Prostate gland (tissue), 2 donors: ENCODE measurements around the gene FBXO34. TPM values are rescaled to one million over a fixed set of nuclear protein-coding genes. Genes with fewer than 3 reads are reported as not detected.
"Not testable (repeated sequence)": the region's sequence is repeated elsewhere in the genome, so short reads cannot be mapped to it uniquely, and the experiment has no call there.

ENCODE experiments used
- DNase-seq: peaks from one replicate; pipeline ENCODE4 v3.0.0-alpha.2; 2019; ENCODE audit warnings: low spot score
- H3K27ac ChIP-seq, 2 donors: fragments of 200-600 bp; sonication (generic); 2 replicates each; pipeline ENCODE4 v1.5.1; 2017 to 2019
- H3K27me3 ChIP-seq: fragments of 200-600 bp; sonication (generic); replicated peaks from 2 replicates; pipeline ENCODE4 v1.5.1; 2019; ENCODE audit not compliant: insufficient read depth
- H3K36me3 ChIP-seq, 2 donors: fragments of 200-600 bp; sonication (generic); 1 replicate in 1 of 2; 2 replicates in 1 of 2; pipeline versions ENCODE4 v1.5.1 to v1.8.1; 2017 to 2019
- H3K4me1 ChIP-seq: fragments of 200-600 bp; sonication (generic); replicated peaks from 2 replicates; pipeline ENCODE4 v1.5.1; 2019
- H3K4me3 ChIP-seq, 2 donors: fragments of 200-600 bp; sonication (generic); 2 replicates each; pipeline ENCODE4 v1.5.1; 2017 to 2019
- H3K9me3 ChIP-seq: fragments of 200-600 bp; sonication (generic); 2 replicates; pipeline ENCODE4 v1.5.1; 2017
- CTCF ChIP-seq, 4 experiments: fragments of 200-600 bp in 2 of 4; fragments of 450-650 bp in 2 of 4; sonication (generic) in 2 of 4; IDR thresholded peaks; 1 replicate in 3 of 4; 2 replicates in 1 of 4; pipeline ENCODE4 v1.5.1; 2016 to 2019; ENCODE audit warnings: antibody characterized with exemption in 4 of 4, mild to moderate bottlenecking in 2 of 4, moderate library complexity in 2 of 4
- POLR2A ChIP-seq: fragments of 450-650 bp; IDR thresholded peaks from one replicate; pipeline ENCODE4 v1.6.1; 2016; ENCODE audit warnings: antibody characterized with exemption, mild to moderate bottlenecking
- POLR2AphosphoS5 ChIP-seq: sonication (generic); formaldehyde crosslinking; IDR thresholded peaks from one replicate; pipeline ENCODE4 v1.6.1; 2017; ENCODE audit warnings: antibody characterized with exemption
- WGBS: methylation state at CpG from one replicate; pipeline ENCODE4 v1.1.5; 2018; 5-methylcytosine and 5-hydroxymethylcytosine counted together
- intact Hi-C: fragments of 100-400 bp; cut with DNase I; formaldehyde crosslinking; loops from one replicate; pipeline ENCODE4 v1.14.2; 2022
- total RNA-seq, 2 donors: library from RNA; depleted of rRNA; stranded (reverse); fragments of >200 nt; gene quantifications; one replicate each; pipeline ENCODE4 v1.1.0, GENCODE V29; 2016

FBXO34 gene
- total RNA-seq, 2 donors from 2014 or later, result 37.8 to 73.3 TPM

- no peaks in the 10 kb centered on the region for H3K9me3 ChIP-seq
- H3K4me3 ChIP-seq, result no peak overlapping the region
- no peaks in the 10 kb centered on the region for H3K27me3 ChIP-seq
- WGBS, result 99% methylated on average over 2 of the region's 2 CpGs
- DNase-seq, result no peak
- H3K27ac ChIP-seq, result no peak overlapping the region
- no peaks in the 10 kb centered on the region for H3K4me1 ChIP-seq
- H3K36me3 ChIP-seq, result no peaks in the 10 kb centered on the region
- intact Hi-C loops, result no loop called here
- TF ChIP-seq CTCF (IDR thresholded peaks at IDR 0.05), result no peak
- TF ChIP-seq POLR2A, result no peak
- no peak for TF ChIP-seq POLR2AphosphoS5
Observed at GRCh38 chr14:55381561-55381960, 110.3 kb downstream of the FBXO34 start.

GRCh38 chr14:55382483-55382882, 111.3 kb downstream of the FBXO34 start:
- no peak overlapping the region for H3K4me3 ChIP-seq
- WGBS, result 62% methylated on average over 4 of the region's 4 CpGs
- no peak overlapping the region for H3K27ac ChIP-seq
- H3K4me1 ChIP-seq, result no peaks in the 10 kb centered on the region
- H3K36me3 ChIP-seq, result no peaks in the 10 kb centered on the region
- DNase-seq, result no peak
- H3K27me3 ChIP-seq, result no peaks in the 10 kb centered on the region
- no peaks in the 10 kb centered on the region for H3K9me3 ChIP-seq
- TF ChIP-seq POLR2AphosphoS5 (no peak), CTCF (IDR thresholded peaks at IDR 0.05) (no peak), POLR2A (no peak)
- intact Hi-C loops, result no loop called here

- H3K9me3 ChIP-seq, H3K4me1 ChIP-seq, H3K4me3 ChIP-seq, DNase-seq, H3K36me3 ChIP-seq, H3K27me3 ChIP-seq, intact Hi-C loops, H3K27ac ChIP-seq: not testable (repeated sequence)
- WGBS, result 66% methylated on average over 10 of the region's 10 CpGs
Observed at GRCh38 chr14:55383056-55383466, 111.8 kb downstream of the FBXO34 start.

- H3K9me3 ChIP-seq, result no peaks in the 10 kb centered on the region
- intact Hi-C loops, result no loop called here
- H3K36me3 ChIP-seq, result no peaks in the 10 kb centered on the region
- no peak overlapping the region for H3K4me3 ChIP-seq
- TF ChIP-seq POLR2AphosphoS5 (no peak), CTCF (IDR thresholded peaks at IDR 0.05) (no peak), POLR2A (no peak)
- H3K4me1 ChIP-seq, result no peaks in the 10 kb centered on the region
- no peak for DNase-seq
- no peak overlapping the region for H3K27ac ChIP-seq
- 87% methylated on average over 5 of the region's 5 CpGs for WGBS
- H3K27me3 ChIP-seq, result no peaks in the 10 kb centered on the region
Observed at GRCh38 chr14:55383541-55384140, 112.4 kb downstream of the FBXO34 start.

GRCh38 chr14:55384536-55384935, 113.3 kb downstream of the FBXO34 start:
- 87% methylated on average over 3 of the region's 3 CpGs for WGBS
- no peak for DNase-seq
- Histone ChIP-seq H3K27me3 (no peaks in the 10 kb centered on the region), H3K4me1 (no peaks in the 10 kb centered on the region), H3K9me3 (no peaks in the 10 kb centered on the region), H3K36me3 (no peaks in the 10 kb centered on the region), H3K4me3 (no peak overlapping the region), H3K27ac (no peak overlapping the region)
- TF ChIP-seq POLR2AphosphoS5 (no peak), CTCF (IDR thresholded peaks at IDR 0.05) (no peak), POLR2A (no peak)
- intact Hi-C loops, result no loop called here
